ENCODE results near the gene BCL2L12. TPM values are rescaled to one million over a fixed set of nuclear protein-coding genes. Genes with fewer than 3 reads are reported as not detected.

BCL2L12 gene
- total RNA-seq, 1 donor from 2014 or later = 7.5 TPM

- Mint-ChIP-seq H3K4me3 (ENCODE audit: unreplicated experiment) (peak within 1 kb of the TSS; percentile 99), H3K36me3 (ENCODE audit: unreplicated experiment) (no peaks in the 10 kb centered on the region), H3K4me1 (ENCODE audit: low read depth, unreplicated experiment) (peaks cover 10% of the 10 kb centered on the region), H3K27ac (ENCODE audit: unreplicated experiment) (peak within 1 kb of the TSS; percentile 98), H3K27me3 (ENCODE audit: unreplicated experiment) (peaks cover 20% of the 10 kb centered on the region), H3K9me3 (ENCODE audit: unreplicated experiment) (peaks cover 19% of the 10 kb centered on the region)
- DNase-seq = peak; percentile 78
- TF ChIP-seq CTCF (IDR thresholded peaks at IDR 0.05; ENCODE audit: partially characterized antibody, unreplicated experiment) = peak; percentile 69
Measured at GRCh38 chr19:49689133-49690078, 23.7 kb downstream of the BCL2L12 start, which contains the start of gene ADM5. Gene ADM5, plus strand, starts transcription at chr19:49689594. Its CDS starts 244 bp downstream, at chr19:49689838.

GRCh38 chr19:49690079-49690655, 24.4 kb downstream of the BCL2L12 start:
- peaks cover 20% of the 10 kb centered on the region for H3K27me3 Mint-ChIP-seq (ENCODE audit: unreplicated experiment)
- peaks cover 19% of the 10 kb centered on the region for H3K9me3 Mint-ChIP-seq (ENCODE audit: unreplicated experiment)
- peaks cover 10% of the 10 kb centered on the region for H3K4me1 Mint-ChIP-seq (ENCODE audit: low read depth, unreplicated experiment)
- DNase-seq = no peak
- no peaks in the 10 kb centered on the region for H3K36me3 Mint-ChIP-seq (ENCODE audit: unreplicated experiment)
- peak overlapping the region; percentile 99 for H3K4me3 Mint-ChIP-seq (ENCODE audit: unreplicated experiment)
- TF ChIP-seq CTCF (IDR thresholded peaks at IDR 0.05; ENCODE audit: partially characterized antibody, unreplicated experiment) = no peak
- H3K27ac Mint-ChIP-seq (ENCODE audit: unreplicated experiment) = peak overlapping the region; percentile 98

GRCh38 chr19:49690656-49691242, 25.0 kb downstream of the BCL2L12 start, which contains the start of gene CPT1C:
Gene CPT1C, plus strand, starts transcription at chr19:49691116. Its CDS starts 1,137 bp downstream, at chr19:49692253.
- H3K9me3 Mint-ChIP-seq (ENCODE audit: unreplicated experiment) = peaks cover 17% of the 10 kb centered on the region
- peak within 1 kb of the TSS; percentile 98 for H3K27ac Mint-ChIP-seq (ENCODE audit: unreplicated experiment)
- H3K4me3 Mint-ChIP-seq (ENCODE audit: unreplicated experiment) = peak within 1 kb of the TSS; percentile 99
- no peak for TF ChIP-seq CTCF (IDR thresholded peaks at IDR 0.05; ENCODE audit: partially characterized antibody, unreplicated experiment)
- H3K36me3 Mint-ChIP-seq (ENCODE audit: unreplicated experiment) = no peaks in the 10 kb centered on the region
- peaks cover 10% of the 10 kb centered on the region for H3K4me1 Mint-ChIP-seq (ENCODE audit: low read depth, unreplicated experiment)
- peak; percentile 93 for DNase-seq
- peaks cover 18% of the 10 kb centered on the region for H3K27me3 Mint-ChIP-seq (ENCODE audit: unreplicated experiment)

GRCh38 chr19:49691243-49692146, 25.8 kb downstream of the BCL2L12 start:
- DNase-seq = peak; percentile 94
- Mint-ChIP-seq H3K4me3 (ENCODE audit: unreplicated experiment) (peak overlapping the region; percentile 99), H3K36me3 (ENCODE audit: unreplicated experiment) (no peaks in the 10 kb centered on the region), H3K27me3 (ENCODE audit: unreplicated experiment) (peaks cover 15% of the 10 kb centered on the region), H3K9me3 (ENCODE audit: unreplicated experiment) (peaks cover 17% of the 10 kb centered on the region), H3K27ac (ENCODE audit: unreplicated experiment) (peak overlapping the region; percentile 98), H3K4me1 (ENCODE audit: low read depth, unreplicated experiment) (peaks cover 10% of the 10 kb centered on the region)
- no peak for TF ChIP-seq CTCF (IDR thresholded peaks at IDR 0.05; ENCODE audit: partially characterized antibody, unreplicated experiment)

Data from glutamatergic neuron (in vitro differentiated cells).